Stimulated activated CD4-positive, alpha-beta T cell treated with anti-CD3 and anti-CD28 coated beads, Interleukin-15, amount 100 ng/mL, for 24 hours (primary cell): Measurements from ENCODE around the gene CLSTN3.

Experiments used
- DNase-seq: peaks from one replicate; pipeline ENCODE4 v3.0.0-alpha.2; 2020

Gene CLSTN3

GRCh38 chr12:7193674-7194073, 63.5 kb downstream of the CLSTN3 start:
- no peak for DNase-seq

- no peak for DNase-seq
These were observed 67.7 kb downstream of the CLSTN3 start for GRCh38 chr12:7197841-7198240.

- DNase-seq = no peak
These were observed 72.9 kb downstream of the CLSTN3 start for GRCh38 chr12:7203109-7203508.

- DNase-seq = no peak
These were observed 74.9 kb downstream of the CLSTN3 start for GRCh38 chr12:7205091-7205490.

- no peak for DNase-seq
These were observed 76.5 kb downstream of the CLSTN3 start for GRCh38 chr12:7206691-7207090.

GRCh38 chr12:7207866-7208625, 77.9 kb downstream of the CLSTN3 start:
- DNase-seq = no peak
